Head of caudate nucleus (tissue), 42 donors: Measurements from ENCODE around the gene WIF1.

Experiments used
- DNase-seq, 42 donors: peaks; one replicate each; pipeline versions ENCODE4 v3.0.0 to v3.0.0-alpha.2; 2020 to 2021; ENCODE audit warnings: mixed read lengths in 7 of 42
- intact Hi-C: fragments of 100-400 bp; cut with DNase I; formaldehyde crosslinking; loops from one replicate; pipeline ENCODE4 v1.15.0; 2022

Gene WIF1, protein sequence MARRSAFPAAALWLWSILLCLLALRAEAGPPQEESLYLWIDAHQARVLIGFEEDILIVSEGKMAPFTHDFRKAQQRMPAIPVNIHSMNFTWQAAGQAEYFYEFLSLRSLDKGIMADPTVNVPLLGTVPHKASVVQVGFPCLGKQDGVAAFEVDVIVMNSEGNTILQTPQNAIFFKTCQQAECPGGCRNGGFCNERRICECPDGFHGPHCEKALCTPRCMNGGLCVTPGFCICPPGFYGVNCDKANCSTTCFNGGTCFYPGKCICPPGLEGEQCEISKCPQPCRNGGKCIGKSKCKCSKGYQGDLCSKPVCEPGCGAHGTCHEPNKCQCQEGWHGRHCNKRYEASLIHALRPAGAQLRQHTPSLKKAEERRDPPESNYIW

DNA sequence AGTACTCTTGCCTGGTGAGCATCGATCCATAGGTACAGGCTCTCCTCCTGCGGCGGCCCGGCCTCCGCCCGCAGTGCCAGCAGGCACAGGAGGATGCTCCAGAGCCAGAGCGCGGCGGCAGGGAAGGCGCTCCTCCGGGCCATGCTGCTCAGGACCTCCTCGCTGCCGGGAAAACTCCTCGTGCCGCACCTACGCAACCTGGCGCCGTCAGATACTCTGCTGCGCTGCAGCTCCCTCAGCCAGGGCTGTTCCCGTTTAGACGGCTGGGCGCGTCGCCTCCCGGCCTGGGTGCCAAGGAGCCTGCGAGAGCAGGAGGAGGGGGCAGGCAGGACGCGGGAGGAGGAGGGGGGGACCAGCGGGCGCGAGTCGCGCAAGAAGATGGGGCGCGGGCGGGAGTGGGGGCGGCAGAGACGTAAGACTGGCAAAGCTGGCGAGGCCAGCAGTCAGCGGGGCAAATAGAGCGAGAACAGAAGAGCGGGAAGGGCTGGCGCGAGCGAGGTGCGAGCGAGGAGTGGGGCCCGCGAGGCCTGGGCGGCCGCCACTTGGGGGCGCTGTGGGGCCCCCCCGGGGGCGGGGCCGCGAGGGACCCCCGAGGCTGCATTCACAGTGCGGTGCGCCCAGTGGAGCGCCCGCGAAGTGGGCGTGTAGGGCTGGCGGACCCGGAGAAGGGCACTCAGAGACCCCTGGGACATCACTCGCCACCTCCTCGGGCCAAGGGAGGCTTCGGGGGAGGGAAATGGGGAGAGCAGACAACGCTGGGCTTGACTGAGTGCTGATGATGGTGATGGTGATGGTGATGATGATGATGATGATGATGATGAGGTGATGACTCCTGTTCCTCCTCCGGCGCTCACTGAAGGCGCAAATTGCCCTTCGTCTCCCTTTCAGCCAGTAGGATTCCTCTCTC, at the start of gene WIF1:
TSS of gene WIF1 (minus strand) at position 257 of the 907 bp plus-strand sequence. CDS start at position 143, 114 bp downstream.
- intact Hi-C loops = loop anchor here (5.0 to 10.0 kb wide), 2 partner anchors 229 to 317 kb away; no protein-coding TSS in a partner anchor
- peak in 38 of 42 donors; percentile 17 to 78 (median 48) for DNase-seq

DNA sequence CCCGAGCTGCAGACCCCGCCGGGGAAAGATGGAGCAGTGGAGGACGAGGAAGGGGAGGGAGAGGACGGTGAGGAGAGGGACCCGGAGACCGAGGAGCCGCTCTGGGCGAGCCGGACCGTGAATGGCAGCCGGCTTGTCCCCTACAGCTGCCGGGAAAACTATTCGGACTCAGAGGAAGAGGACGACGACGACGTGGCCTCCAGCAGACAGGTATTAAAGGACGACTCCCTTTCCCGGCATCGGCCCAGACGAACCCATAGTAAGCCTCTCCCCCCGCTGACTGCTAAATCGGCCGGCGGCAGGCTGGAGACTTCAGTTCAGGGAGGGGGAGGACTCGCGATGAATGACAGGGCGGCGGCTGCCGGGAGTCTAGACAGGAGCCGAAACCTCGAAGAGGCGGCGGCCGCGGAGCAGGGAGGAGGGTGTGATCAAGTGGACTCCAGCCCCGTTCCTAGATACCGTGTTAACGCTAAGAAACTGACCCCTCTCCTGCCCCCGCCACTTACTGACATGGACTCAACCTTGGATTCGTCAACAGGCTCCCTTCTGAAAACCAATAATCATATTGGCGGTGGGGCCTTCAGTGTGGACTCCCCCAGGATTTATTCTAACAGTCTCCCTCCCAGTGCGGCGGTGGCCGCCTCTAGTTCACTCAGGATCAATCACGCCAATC, 49.2 kb upstream of the WIF1 start:
- DNase-seq = peak in 41 of 42 donors; percentile 29 to 82 (median 55)
- intact Hi-C loops = no loop called here

DNA sequence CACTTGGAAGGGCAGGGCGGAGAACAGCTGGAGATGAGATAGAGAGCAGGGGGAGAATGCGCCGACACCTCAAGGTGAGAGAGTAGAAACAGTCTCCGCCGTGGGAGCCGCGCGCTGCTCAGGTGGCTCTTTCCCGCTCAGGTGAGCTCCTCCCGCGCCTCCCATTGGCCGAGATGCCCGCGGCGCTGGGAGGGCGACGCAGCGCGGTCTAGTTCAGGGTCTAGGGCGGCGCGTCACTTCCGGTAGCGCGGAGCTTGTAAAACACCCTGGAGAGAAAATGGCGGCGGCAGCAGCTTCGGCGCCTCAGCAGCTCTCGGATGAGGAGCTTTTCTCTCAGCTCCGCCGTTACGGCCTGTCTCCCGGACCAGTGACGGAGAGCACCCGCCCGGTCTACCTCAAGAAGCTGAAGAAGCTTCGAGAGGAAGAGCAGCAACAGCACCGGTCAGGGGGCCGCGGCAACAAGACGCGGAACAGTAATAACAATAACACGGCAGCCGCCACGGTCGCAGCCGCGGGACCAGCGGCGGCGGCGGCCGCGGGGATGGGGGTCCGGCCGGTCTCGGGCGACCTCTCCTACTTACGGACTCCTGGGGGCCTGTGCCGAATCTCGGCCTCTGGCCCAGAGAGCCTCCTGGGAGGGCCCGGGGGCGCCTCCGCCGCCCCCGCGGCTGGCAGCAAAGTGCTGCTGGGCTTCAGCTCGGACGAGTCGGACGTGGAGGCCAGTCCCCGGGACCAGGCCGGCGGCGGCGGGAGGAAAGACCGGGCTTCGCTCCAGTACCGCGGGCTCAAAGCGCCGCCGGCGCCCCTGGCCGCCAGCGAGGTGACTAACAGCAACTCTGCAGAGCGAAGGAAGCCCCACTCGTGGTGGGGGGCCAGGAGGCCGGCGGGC, 48.5 kb upstream of the WIF1 start, which contains the start of gene LEMD3:
TSS of gene LEMD3 (plus strand) at position 264 of the 889 bp plus-strand sequence. CDS start at position 278, 14 bp downstream.
- intact Hi-C loops = no loop called here
- DNase-seq = peak; percentile 90 to 98 (median 95)

DNA sequence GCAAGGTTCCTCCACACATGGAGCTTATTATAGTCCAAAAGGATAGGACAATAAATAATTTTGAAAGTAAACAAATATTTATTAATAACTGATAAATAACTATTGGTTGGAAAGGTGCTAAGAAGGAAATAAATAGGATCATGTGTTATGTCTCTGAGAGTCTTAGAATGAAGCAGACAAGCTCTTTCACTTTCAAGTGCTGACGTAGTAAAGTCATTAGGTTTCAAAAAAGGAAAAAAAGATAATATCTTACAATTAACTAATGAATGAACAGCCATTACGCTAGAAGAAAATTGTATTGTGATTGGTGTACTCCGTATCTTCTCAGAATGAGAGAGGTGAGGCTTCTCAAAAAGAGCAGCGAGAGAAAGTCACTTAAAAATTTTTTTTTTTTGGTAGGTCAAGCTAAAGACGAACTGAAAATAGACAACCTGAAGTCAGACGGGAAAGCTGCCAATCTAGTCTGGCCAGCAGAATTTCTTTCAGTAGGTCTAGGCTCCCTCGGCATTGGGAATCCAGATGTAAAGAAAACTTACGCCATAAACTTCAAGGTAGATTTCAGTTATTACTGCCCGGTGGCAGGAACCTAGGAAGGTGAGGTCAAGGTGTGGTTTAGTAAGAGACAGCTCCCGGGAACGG, 47.7 kb upstream of the WIF1 start:
- intact Hi-C loops = no loop called here
- DNase-seq = no peak

DNA sequence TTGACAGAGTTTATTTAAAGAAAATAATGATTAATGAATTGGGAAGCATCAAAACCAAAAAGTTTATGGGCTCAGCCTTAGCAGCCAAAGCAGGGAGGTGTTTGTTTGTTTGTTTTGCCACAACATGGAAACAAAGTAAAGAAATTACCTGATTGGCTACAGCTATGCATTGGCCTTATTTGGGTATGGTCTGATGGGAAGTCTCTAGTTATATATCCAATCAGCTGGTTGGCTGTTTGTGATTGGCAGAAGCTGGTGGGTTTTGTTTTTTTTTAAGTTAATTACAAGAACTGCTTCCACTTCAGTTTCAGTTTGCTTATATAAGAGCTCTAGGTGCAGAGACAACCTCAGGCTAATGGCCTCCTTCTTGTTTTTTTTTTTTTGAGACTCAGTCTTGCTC, 43.7 kb upstream of the WIF1 start:
- intact Hi-C loops = no loop called here
- DNase-seq = no peak

DNA sequence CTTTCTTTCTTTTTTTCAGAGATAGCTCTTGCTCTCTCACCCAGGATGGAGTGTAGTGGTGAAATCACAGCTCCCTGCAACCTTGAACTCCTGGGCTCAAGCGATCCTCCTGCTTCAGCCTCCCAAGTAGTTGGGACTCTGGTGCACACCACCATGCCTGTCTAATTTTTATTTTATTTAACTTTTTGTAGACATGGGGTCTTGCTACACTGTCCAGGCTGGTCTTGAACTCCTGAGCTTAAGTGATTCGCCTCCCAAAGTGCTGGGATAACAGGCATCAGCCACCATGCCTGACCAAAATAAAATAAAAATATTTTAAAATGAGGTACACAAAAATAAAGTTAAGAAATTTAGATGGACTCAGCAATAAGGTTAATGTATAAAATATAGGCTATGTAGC, 43.1 kb upstream of the WIF1 start:
- intact Hi-C loops = no loop called here
- DNase-seq = no peak

DNA sequence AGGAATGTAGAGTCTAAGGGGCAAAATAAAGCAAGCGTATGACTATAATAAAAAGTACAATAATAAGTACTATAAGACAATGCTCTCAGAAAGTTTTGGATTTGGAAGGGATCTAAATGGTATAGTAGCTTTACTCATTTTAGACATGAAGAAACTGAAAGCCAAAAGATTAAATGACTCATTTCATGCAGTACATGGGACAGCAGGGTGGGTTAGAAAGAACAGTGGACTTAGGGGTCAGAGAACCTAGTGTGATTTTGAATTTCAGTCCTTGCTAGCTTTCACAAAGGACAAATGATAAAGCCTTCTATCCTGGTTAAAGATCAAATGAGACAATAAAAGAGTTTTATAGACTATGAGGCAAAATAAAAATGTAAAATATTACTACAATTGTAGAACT, 41.5 kb upstream of the WIF1 start:
- intact Hi-C loops = no loop called here
- no peak for DNase-seq

DNA sequence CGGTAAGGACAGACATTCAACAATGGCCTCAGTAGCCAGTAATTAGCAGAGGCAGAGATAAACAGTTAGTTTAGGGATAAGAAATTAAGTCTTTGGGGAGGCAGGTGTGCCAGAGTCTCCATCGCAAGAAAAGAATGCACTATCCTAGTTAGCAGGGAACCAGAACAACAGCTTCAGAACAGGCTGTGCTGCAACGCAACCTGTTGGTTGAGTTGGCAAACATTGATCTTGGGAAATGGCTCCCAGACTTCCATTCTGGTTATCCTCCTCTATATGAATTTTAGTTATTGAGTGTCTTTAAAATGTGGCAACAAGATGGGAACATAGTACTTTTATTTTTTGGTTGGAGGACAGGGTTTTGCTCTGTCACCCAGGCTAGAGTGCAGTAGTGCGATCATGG, 36.0 kb upstream of the WIF1 start:
- intact Hi-C loops = no loop called here
- no peak for DNase-seq

DNA sequence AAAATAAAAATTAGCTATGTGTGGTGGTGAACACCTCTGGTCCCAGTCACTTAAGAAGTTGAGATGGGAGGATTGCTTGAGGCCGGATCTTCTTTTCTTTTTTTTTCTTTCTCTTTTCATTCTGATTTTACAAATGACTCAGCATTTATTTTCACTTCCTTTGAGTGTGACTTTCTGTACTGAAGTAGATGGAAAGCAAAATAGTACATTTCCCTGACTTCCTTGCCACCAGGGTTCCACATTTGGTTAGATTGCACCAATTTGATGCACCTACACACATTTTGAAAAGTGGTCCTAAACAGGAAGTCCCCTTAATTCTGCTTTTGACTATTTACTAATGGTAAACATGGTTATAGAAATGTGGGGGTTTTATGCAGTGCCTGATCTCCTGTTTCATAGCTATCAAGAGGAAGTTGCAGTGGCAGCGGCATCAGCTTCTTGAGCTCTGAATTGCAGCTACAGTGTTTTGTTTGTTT, 35.3 kb upstream of the WIF1 start:
- intact Hi-C loops = no loop called here
- DNase-seq = no peak

DNA sequence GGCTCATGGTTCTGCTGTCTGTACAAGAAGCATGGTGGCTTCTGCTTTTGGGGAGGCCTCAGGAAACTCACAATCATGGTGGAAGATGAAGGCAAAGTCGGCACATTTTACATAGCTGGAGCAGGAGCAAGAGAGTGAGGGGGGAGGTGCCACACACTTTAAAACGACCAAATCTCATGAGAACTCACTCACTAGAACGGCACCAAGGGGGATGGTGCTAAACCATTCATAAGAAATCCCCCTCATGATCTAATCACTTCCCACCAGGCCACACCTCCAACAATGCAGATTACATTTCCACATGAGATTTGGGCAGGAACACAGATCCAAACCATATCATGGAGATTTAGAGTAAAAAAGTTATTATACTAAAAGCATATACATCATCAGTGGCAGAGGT, 34.7 kb upstream of the WIF1 start:
- DNase-seq = no peak
- intact Hi-C loops = no loop called here

DNA sequence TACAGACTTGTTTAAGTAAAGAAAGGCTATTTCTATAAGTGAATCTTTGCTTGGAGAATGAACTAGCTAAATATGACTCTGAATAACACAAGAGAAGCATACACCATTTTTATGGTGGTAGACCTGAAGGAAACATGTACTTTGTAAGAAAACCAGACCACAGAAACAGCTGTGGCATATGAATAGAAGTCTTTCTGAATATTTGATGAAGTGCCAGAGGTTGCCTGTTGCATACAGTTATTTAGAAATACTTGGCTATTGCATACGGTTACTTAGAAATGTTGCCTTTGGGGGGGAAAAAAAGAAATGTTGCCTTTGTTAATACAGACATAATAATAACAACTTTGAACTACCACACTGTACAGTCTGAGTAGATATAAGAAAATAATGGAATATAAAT, 31.5 kb upstream of the WIF1 start:
- intact Hi-C loops = no loop called here
- DNase-seq = no peak

DNA sequence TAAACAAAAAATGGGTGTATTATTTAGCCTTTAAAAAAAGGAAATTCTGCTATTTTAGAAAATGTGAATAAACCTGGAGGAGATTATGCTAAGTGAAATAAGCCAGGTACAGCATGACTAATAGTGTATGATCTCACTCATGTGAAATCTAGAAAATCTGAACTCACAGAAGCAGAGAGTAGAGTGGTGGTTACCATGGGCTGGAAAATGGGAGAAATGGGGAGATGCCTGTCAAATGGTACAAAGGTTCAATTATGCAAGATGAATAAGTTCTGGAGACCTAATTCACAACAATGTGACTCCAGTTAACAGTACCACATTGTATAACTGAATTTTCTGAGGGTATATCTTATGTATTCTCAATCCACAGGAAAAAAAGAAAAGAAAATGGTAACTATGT, 30.9 kb upstream of the WIF1 start:
- DNase-seq = no peak
- intact Hi-C loops = no loop called here

DNA sequence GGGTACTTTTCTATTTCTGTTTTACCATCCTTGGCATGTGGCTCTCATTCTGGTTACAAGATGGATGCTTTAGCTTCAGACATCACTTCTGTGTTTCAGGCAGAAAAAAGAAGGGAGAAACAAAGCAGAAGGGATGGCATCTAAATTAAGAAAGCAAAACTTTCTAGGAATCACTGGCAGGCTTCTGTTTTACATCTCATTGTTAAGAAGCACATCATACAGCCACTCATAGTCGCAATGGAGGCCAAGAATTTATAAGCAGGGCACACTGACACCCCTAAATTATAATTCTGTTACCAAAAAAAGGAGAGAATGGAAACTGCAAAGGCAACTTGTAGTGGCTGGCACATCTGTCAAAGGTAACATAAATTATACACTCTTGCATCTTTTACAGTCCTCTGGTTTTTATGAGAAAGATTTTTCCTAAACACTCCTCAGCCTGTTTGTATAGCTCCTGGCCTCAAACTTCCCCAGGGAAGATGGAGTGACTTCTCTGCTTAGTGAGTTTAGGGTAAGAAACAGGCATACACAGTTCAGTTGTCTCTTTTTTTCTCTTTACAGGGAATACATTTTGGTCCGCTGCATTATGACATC, 26.3 kb upstream of the WIF1 start:
- no peak for DNase-seq
- intact Hi-C loops = no loop called here

DNA sequence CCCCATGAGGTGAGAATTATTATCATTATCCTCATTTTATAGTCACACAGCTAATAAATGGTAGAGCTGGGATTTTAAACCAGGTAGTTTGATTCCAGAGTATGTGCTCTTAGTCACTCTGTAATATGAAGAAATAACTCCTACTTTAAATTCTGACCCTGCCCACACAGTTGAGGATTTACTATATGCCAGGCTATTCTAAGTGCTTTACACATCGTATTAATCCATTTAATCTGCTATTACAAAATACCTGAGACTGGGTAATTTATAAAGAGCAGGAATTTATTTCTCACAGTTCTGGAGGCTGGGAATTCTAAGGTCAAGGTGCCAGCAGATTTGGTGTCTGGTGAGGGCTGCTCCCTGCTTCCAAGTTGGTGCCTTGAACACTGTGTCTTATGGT, 19.6 kb upstream of the WIF1 start:
- no peak for DNase-seq

DNA sequence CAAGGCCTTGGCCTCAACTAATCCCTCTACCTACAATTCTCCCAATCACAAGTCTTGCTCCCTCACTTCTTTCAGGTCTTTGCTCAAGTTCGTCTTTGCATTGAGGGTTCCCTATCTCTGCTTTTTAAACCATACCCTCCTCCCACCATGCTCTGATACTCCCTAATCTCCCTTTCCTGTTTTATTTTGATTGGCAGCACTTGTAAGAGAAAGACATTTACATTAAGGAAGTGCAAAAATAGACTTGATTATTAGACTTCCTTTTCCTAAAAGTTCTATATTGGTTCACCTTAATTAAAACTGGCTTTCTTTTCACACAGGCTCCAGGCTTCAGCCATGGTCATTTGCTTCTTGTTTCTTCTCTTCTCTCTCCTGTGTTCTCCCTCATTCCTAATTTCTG, 18.3 kb upstream of the WIF1 start:
- intact Hi-C loops = no loop called here
- no peak for DNase-seq

More for the DNA sequence above, 19.6 kb upstream of the WIF1 start:
- intact Hi-C loops = no loop called here

DNA sequence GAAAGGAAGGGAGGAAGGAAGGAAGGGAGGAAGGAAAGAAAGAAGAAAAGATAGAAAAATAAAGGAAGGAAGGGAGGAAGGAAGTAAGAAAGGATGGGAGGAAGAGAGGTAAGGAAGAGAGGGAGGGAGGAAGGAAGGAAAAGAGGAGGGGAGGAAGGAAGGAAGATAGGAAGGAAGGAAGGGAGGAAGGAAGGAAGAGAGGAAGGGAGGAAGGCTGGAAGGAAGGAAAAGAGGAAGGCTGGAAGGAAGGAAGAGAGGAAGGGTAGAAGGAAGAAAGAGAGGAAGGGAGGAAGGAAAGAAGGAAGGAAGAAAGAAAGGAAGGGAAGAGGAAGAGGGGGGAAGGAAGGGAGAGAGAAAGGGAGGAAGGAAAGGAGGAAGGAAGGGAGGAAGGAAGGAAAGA, 12.8 kb upstream of the WIF1 start:
- intact Hi-C loops = no loop called here
- DNase-seq = no peak

DNA sequence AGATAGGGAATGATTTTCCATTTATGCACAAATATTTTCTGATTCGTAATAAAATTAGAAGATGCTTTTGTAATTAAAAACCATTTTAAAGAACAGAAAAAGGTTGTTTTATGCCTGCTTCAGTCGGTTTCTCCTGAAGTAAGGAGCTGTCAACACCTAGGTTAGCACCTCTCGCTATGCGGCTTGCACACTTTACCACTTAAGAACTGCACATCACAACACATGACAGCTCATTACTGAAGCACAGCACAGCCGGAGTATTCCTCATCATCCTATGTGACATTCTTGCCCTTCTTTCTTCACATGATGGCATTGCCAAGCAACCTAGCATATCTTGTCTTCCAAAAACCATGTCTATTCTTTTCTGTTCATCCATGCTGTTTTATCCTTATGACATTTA, 5.4 kb upstream of the WIF1 start:
- intact Hi-C loops = loop anchor here (10.0 kb wide), 1 partner anchor 322 kb away; no protein-coding TSS in a partner anchor
- DNase-seq = no peak
